Fibroblast of mammary gland (primary cell): ENCODE results near the gene XYLT1.

Experiments used
- DNase-seq: peaks from one replicate; pipeline ENCODE4 v3.0.0-alpha.2; 2010; ENCODE audit warnings: low read depth
- H3K4me3 ChIP-seq: 2 replicates; pipeline ENCODE4 v1.5.1; 2011; ENCODE audit warnings: low read depth, mild to moderate bottlenecking, low read length, moderate library complexity; ENCODE audit not compliant: control insufficient read depth
- TF ChIP-seq, protein P1 (sequence below): conservative IDR thresholded peaks from 2 replicates; pipeline ENCODE4 v1.5.1; 2011; ENCODE audit warnings: low read depth, low read length, inconsistent platforms; ENCODE audit not compliant: control insufficient read depth, insufficient read depth

The XYLT1 gene

DNA sequence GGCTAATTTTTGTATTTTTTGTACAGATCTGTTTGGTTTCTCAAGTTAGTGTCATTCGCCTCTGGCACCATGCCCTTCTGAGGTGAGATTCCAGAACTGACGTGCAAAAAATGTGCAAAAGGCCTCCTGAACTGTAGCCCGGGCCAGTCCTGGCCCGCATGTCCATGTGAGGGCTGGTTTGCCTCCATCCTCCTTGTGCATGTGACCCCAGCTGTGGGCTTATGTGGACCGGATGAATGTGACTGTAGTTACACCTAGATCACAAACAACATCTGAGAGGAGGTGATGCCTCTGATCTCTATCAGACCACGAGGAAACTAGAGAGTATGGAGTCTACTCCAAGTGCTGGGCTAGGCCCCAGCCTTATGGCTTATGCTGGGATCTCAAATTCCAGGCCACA is 241.6 kb downstream of the XYLT1 start:
- DNase-seq: no peak
- TF ChIP-seq, protein P1, sequence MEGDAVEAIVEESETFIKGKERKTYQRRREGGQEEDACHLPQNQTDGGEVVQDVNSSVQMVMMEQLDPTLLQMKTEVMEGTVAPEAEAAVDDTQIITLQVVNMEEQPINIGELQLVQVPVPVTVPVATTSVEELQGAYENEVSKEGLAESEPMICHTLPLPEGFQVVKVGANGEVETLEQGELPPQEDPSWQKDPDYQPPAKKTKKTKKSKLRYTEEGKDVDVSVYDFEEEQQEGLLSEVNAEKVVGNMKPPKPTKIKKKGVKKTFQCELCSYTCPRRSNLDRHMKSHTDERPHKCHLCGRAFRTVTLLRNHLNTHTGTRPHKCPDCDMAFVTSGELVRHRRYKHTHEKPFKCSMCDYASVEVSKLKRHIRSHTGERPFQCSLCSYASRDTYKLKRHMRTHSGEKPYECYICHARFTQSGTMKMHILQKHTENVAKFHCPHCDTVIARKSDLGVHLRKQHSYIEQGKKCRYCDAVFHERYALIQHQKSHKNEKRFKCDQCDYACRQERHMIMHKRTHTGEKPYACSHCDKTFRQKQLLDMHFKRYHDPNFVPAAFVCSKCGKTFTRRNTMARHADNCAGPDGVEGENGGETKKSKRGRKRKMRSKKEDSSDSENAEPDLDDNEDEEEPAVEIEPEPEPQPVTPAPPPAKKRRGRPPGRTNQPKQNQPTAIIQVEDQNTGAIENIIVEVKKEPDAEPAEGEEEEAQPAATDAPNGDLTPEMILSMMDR: no peak
- no peak overlapping the region for H3K4me3 ChIP-seq

DNA sequence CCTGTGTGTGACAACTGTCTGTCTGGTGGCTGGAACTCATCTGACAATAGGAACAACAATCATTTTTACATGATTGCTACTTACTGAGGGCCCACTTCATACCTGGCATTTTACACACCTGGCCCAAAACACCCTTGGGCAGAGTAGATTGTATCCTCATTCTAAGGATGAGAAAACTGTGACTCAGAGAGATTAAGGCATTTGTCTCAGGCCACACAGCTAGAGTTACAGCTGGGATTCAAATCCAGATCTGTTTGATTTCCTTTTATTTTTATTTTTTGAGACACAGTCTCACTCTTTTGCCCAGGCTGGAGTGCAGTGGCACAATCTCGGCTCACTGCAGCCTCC is 242.1 kb downstream of the XYLT1 start:
- TF ChIP-seq, protein P1: no peak
- no peak for DNase-seq
- no peak overlapping the region for H3K4me3 ChIP-seq

DNA sequence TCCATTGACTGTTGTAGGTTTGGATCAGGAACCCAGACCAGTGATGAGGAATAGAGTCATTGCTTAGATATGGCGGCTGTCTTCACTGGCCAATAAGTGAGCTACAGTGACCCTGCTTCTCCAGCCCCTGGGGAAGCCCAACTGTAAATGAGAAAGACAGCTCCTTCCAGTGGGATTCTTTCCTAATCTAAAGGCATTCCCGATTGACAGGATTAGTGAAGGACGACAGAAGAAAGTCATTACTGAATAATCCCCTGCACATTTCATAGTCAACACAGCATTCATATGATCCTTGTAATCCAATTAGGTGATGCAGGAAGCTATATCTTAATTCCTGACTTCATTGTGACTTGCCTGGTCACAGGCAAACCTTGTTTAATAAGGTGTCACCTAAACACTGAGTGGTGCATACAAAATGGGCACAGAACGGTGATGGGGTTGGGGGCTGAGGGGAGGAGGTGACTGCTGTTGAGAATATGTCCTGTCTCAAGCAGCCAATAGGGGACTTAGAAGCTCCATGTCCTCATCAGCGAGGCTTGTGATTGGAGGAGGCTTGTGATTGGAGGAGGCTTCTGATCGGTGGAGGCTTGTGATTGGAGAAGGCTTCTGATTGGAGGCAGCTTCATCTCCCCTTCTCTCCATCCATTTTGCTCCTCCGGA is 242.6 kb downstream of the XYLT1 start:
- peak; percentile 16 for DNase-seq
- H3K4me3 ChIP-seq: no peak overlapping the region
- TF ChIP-seq, protein P1: no peak

DNA sequence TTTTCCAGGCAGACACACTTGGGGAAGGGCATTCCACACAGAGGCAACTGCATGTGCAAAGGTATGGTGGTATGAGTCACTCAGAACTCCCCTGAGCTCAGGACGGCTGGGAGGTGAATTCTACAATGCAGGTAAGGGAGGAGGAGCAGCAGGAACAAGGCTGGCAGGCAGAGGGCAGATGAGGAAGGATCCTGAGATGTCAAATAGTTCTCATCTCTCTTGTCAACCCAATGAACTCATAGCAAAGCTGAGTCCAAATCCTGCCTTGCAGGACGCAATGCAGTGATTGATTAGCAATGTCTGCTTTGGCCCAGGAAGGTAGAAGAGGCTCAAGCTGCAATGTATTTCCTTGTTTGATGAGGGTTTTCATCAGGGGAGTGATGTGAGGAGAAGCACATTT is 243.5 kb downstream of the XYLT1 start:
- DNase-seq: no peak
- no peak overlapping the region for H3K4me3 ChIP-seq
- TF ChIP-seq, protein P1: no peak

DNA sequence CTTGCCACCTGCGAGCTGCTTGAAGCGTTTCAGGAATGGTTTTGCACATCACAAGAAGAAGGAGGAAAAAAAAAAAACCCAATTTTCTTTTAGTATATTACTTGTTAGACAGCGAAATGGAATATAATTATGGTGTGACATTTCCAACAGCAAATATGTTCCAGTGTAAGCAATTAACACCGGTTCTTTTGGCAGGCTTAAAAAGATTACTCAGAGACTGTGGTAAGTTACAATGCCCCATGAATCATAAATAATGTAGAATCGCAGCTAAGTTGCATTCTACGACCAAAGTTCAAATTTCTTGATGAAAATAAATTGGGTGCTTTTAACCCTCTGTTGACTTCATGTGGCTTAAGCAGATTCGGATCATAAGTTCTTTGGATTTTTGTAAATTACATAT is 245.2 kb downstream of the XYLT1 start:
- peak; percentile 59 for DNase-seq
- TF ChIP-seq, protein P1: no peak
- no peak overlapping the region for H3K4me3 ChIP-seq

DNA sequence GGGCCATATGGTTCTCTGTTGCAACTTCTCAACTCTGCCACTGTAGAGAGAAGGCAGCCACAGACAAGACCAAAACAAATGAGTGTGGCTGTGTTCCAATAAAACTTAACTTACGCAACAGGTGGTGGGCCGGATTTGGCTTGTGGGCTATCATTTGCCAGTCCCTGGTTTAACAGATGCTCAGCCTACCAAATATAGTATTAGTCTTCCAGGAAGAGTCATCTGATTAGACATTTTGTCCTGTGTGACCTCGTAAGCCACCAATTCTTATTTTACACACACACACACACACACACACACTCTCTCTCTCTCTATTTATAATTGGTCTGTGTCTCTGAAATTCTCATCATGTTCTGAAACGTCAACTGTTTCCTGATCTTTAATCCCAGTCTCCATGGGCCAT is 245.9 kb downstream of the XYLT1 start:
- peak; percentile 94 for DNase-seq
- no peak overlapping the region for H3K4me3 ChIP-seq
- TF ChIP-seq, protein P1: no peak

DNA sequence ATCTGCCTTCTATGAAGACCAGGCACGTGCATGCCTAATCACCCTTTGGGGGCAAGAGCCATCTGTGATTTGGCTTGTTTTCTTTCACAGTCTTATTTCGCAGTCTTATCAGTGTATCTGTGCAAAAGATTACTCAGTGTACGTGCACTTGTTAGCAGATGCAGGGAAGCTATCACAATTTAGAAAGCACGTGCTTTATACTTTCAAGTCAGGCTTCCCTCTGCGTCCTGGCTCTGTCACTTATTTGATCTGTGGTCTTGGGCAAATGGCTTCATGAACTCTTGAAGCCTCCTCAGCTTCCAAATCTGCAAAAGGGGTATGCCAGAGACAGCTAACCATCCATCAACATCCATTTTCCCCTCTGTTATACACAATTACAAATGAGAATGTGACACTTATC is 246.4 kb downstream of the XYLT1 start:
- no peak overlapping the region for H3K4me3 ChIP-seq
- DNase-seq: no peak
- TF ChIP-seq, protein P1: no peak
